SK-N-MC (cell line): ENCODE measurements around the gene PINLYP.

ENCODE experiments used
- EZH2 ChIP-seq: fragments of 200-600 bp; sonication (generic); IDR thresholded peaks from one replicate; pipeline ENCODE4 v1.6.1; 2017; ENCODE audit warnings: antibody characterized with exemption
- FOXP2 ChIP-seq: optimal IDR thresholded peaks from 2 replicates; pipeline ENCODE3; 2011; ENCODE audit warnings: mild to moderate bottlenecking, moderate library complexity; ENCODE audit not compliant: insufficient read depth; ENCODE audit errors: extremely low read length, control extremely low read depth
- POLR2AphosphoS5 ChIP-seq: IDR thresholded peaks from 2 replicates; pipeline ENCODE4 v1.6.1; 2012; ENCODE audit warnings: mild to moderate bottlenecking, low read depth, low read length, borderline replicate concordance

GRCh38 chr19:43574424-43575155, 1.0 kb upstream of the PINLYP start:
- TF ChIP-seq POLR2AphosphoS5 (no peak), EZH2 (no peak), FOXP2 (no peak)
